GM18505 (cell line): ENCODE data around the gene COL23A1.

Experiments
- ATAC-seq: cut with Tn5 transposase; IDR thresholded peaks from one replicate; pipeline ENCODE4 v1.9.1; 2021; ENCODE audit not compliant: unreplicated experiment
- POLR2A ChIP-seq: IDR thresholded peaks from 4 replicates; pipeline ENCODE4 v1.6.1; 2011; ENCODE audit warnings: borderline replicate concordance; ENCODE audit not compliant: insufficient read depth, insufficient read length; ENCODE audit errors: extremely low read depth

Gene COL23A1

GRCh38 chr5:178542455-178542854, 47.7 kb downstream of the COL23A1 start:
- ATAC-seq, result no peak
- TF ChIP-seq POLR2A, result no peak

- ATAC-seq, result no peak
- no peak for TF ChIP-seq POLR2A
Measured at GRCh38 chr5:178540526-178540925, 49.7 kb downstream of the COL23A1 start.

- ATAC-seq, result no peak
- TF ChIP-seq POLR2A, result no peak
Measured at GRCh38 chr5:178538741-178539229, 51.4 kb downstream of the COL23A1 start.

GRCh38 chr5:178537467-178538371, 52.5 kb downstream of the COL23A1 start:
- no peak for TF ChIP-seq POLR2A
- no peak for ATAC-seq

GRCh38 chr5:178536541-178537466, 53.4 kb downstream of the COL23A1 start:
- ATAC-seq, result no peak
- TF ChIP-seq POLR2A, result no peak

- TF ChIP-seq POLR2A, result no peak
- ATAC-seq, result no peak
Measured at GRCh38 chr5:178535299-178536175, 54.7 kb downstream of the COL23A1 start.

- no peak for TF ChIP-seq POLR2A
- no peak for ATAC-seq
Measured at GRCh38 chr5:178533136-178533535, 57.1 kb downstream of the COL23A1 start.

GRCh38 chr5:178532666-178533065, 57.5 kb downstream of the COL23A1 start:
- ATAC-seq, result no peak
- no peak for TF ChIP-seq POLR2A

- ATAC-seq, result no peak
- TF ChIP-seq POLR2A, result no peak
Measured at GRCh38 chr5:178532236-178532635, 58.0 kb downstream of the COL23A1 start.

GRCh38 chr5:178531786-178532185, 58.4 kb downstream of the COL23A1 start:
- ATAC-seq, result no peak
- TF ChIP-seq POLR2A, result no peak

- TF ChIP-seq POLR2A, result no peak
- ATAC-seq, result no peak
Measured at GRCh38 chr5:178530526-178530925, 59.7 kb downstream of the COL23A1 start.

- no peak for TF ChIP-seq POLR2A
- no peak for ATAC-seq
Measured at GRCh38 chr5:178529080-178529479, 61.1 kb downstream of the COL23A1 start.
